Loucy (cell line): Measurements from ENCODE around the gene SAT2.
"Not testable (repeated sequence)": the region's sequence is repeated elsewhere in the genome, so short reads cannot be mapped to it uniquely, and the experiment has no call there.

Experiments
- H2AFZ ChIP-seq: fragments of 200-600 bp; sonication (generic); 2 replicates; pipeline ENCODE4 v1.6.0; 2016; ENCODE audit warnings: antibody characterized with exemption, mild to moderate bottlenecking, low read length, moderate library complexity
- H3F3A ChIP-seq: fragments of 200-600 bp; 2 replicates; pipeline ENCODE4 v1.6.0; 2016; ENCODE audit warnings: antibody characterized with exemption, low read depth, mild to moderate bottlenecking
- H3K27me3 ChIP-seq: fragments of 200-600 bp; sonication (generic); 2 replicates; pipeline ENCODE4 v1.6.1; 2014; ENCODE audit warnings: low read length, mild to moderate bottlenecking; ENCODE audit not compliant: insufficient read depth, poor library complexity, severe bottlenecking
- H3K36me3 ChIP-seq: fragments of 200-600 bp; sonication (generic); 2 replicates; pipeline ENCODE4 v1.6.1; 2016; ENCODE audit warnings: low read length; ENCODE audit not compliant: insufficient read depth
- H3K4me1 ChIP-seq: fragments of 200-600 bp; sonication (generic); 2 replicates; pipeline ENCODE4 v1.5.1; 2014; ENCODE audit warnings: low read length, mild to moderate bottlenecking; ENCODE audit not compliant: insufficient read depth, poor library complexity, severe bottlenecking
- H3K4me2 ChIP-seq: fragments of 200-600 bp; sonication (generic); 2 replicates; pipeline ENCODE4 v1.6.0; 2014; ENCODE audit warnings: antibody characterized with exemption, low read length, low read depth, mild to moderate bottlenecking; ENCODE audit not compliant: poor library complexity, severe bottlenecking
- H3K4me3 ChIP-seq: fragments of 200-600 bp; sonication (generic); 2 replicates; pipeline ENCODE4 v1.5.1; 2014; ENCODE audit warnings: low read length, mild to moderate bottlenecking, mixed read lengths; ENCODE audit not compliant: poor library complexity, severe bottlenecking
- H3K79me2 ChIP-seq: fragments of 200-600 bp; sonication (generic); 2 replicates; pipeline ENCODE4 v1.6.1; 2014; ENCODE audit warnings: low read length; ENCODE audit not compliant: insufficient read depth
- H3K9ac ChIP-seq: fragments of 200-600 bp; sonication (generic); 2 replicates; pipeline ENCODE4 v1.6.0; 2014; ENCODE audit warnings: mild to moderate bottlenecking, low read depth, low read length, moderate library complexity; ENCODE audit not compliant: poor library complexity, severe bottlenecking
- H3K9me2 ChIP-seq: fragments of 200-600 bp; sonication (generic); replicated peaks from 2 replicates; pipeline ENCODE4 v1.6.1; 2016; ENCODE audit warnings: low read depth, low read length, mixed read lengths
- H3K9me3 ChIP-seq: fragments of 200-600 bp; sonication (generic); 2 replicates; pipeline ENCODE4 v1.6.1; 2014; ENCODE audit warnings: mild to moderate bottlenecking, antibody characterized with exemption, low read length, low read depth; ENCODE audit not compliant: insufficient read depth
- H4K20me1 ChIP-seq: fragments of 200-600 bp; sonication (generic); 2 replicates; pipeline ENCODE4 v1.6.0; 2014; ENCODE audit warnings: antibody characterized with exemption, low read length, mild to moderate bottlenecking; ENCODE audit not compliant: insufficient read depth, poor library complexity, severe bottlenecking
- CTCF ChIP-seq: fragments of 200-600 bp; sonication (generic); conservative IDR thresholded peaks from 2 replicates; pipeline ENCODE4 v1.5.1; 2014; ENCODE audit warnings: mild to moderate bottlenecking, antibody characterized with exemption, low read length
- EZH2phosphoT487 ChIP-seq: fragments of 200-600 bp; IDR thresholded peaks from 2 replicates; pipeline ENCODE4 v1.6.1; 2018; ENCODE audit warnings: antibody characterized with exemption, mild to moderate bottlenecking, moderate library complexity, borderline replicate concordance

The SAT2 gene

GRCh38 chr17:7626307-7626706 lies 1.3 kb downstream of the SAT2 start:
- Histone ChIP-seq H3F3A (no peaks in the 10 kb centered on the region), H3K27me3 (no peaks in the 10 kb centered on the region), H3K4me1 (peaks cover 7% of the 10 kb centered on the region), H3K36me3 (no peaks in the 10 kb centered on the region), H2AFZ (no peak overlapping the region), H4K20me1 (no peaks in the 10 kb centered on the region), H3K4me3 (peak overlapping the region; percentile 94), H3K9me3 (no peaks in the 10 kb centered on the region), H3K9me2 (no peaks in the 10 kb centered on the region), H3K4me2 (peak overlapping the region; percentile 88), H3K79me2 (peaks cover 7% of the 10 kb centered on the region; the same call in 1 of the 2 replicates), H3K9ac (peak overlapping the region; percentile 87)
- no peak for TF ChIP-seq CTCF
- TF ChIP-seq EZH2phosphoT487: no peak

GRCh38 chr17:7625749-7626148 lies 1.9 kb downstream of the SAT2 start:
- H3K9me3 ChIP-seq, H3K4me1 ChIP-seq, H2AFZ ChIP-seq, H3K9ac ChIP-seq, H3K9me2 ChIP-seq, H3K4me2 ChIP-seq, H3K27me3 ChIP-seq, H3K4me3 ChIP-seq, H3K79me2 ChIP-seq, H4K20me1 ChIP-seq, H3F3A ChIP-seq, H3K36me3 ChIP-seq: not testable (repeated sequence)

GRCh38 chr17:7623661-7624060 lies 4.0 kb downstream of the SAT2 start:
- H3K9me2 ChIP-seq: no peaks in the 10 kb centered on the region
- no peaks in the 10 kb centered on the region for H3K27me3 ChIP-seq
- no peaks in the 10 kb centered on the region for H3F3A ChIP-seq
- no peaks in the 10 kb centered on the region for H3K36me3 ChIP-seq
- no peak overlapping the region for H2AFZ ChIP-seq
- H3K4me3 ChIP-seq: no peak overlapping the region
- H3K4me2 ChIP-seq: no peak overlapping the region
- H3K9ac ChIP-seq: no peak overlapping the region
- peaks cover 7% of the 10 kb centered on the region for H3K4me1 ChIP-seq
- H3K9me3 ChIP-seq: no peaks in the 10 kb centered on the region
- H3K79me2 ChIP-seq: peaks cover 7% of the 10 kb centered on the region; the same call in 1 of the 2 replicates
- H4K20me1 ChIP-seq: no peaks in the 10 kb centered on the region
- no peak for TF ChIP-seq EZH2phosphoT487
- TF ChIP-seq CTCF: no peak

GRCh38 chr17:7620835-7621234 lies 6.8 kb downstream of the SAT2 start:
- Histone ChIP-seq H3F3A (no peaks in the 10 kb centered on the region), H3K4me3 (no peak overlapping the region), H3K4me2 (no peak overlapping the region), H3K9me2 (no peaks in the 10 kb centered on the region), H3K9ac (no peak overlapping the region), H3K4me1 (no peaks in the 10 kb centered on the region), H3K79me2 (no peaks in the 10 kb centered on the region), H4K20me1 (no peaks in the 10 kb centered on the region), H3K27me3 (no peaks in the 10 kb centered on the region), H2AFZ (no peak overlapping the region), H3K9me3 (no peaks in the 10 kb centered on the region), H3K36me3 (no peaks in the 10 kb centered on the region)
- TF ChIP-seq EZH2phosphoT487 (no peak), CTCF (no peak)
